ENCODE measurements around the gene KRT75.

Gene KRT75

GRCh38 chr12:52439845-52440244, 5.7 kb upstream of the KRT75 start:
- no peak for DNase-seq (ENCODE audit: low spot score)

- DNase-seq (ENCODE audit: low spot score), result no peak
Measured at GRCh38 chr12:52439420-52439819, 5.2 kb upstream of the KRT75 start.

- DNase-seq (ENCODE audit: low spot score), result no peak
Measured at GRCh38 chr12:52438305-52439301, 4.4 kb upstream of the KRT75 start.

GRCh38 chr12:52437508-52437907, 3.3 kb upstream of the KRT75 start:
- DNase-seq (ENCODE audit: low spot score), result no peak

GRCh38 chr12:52436828-52437474, 2.8 kb upstream of the KRT75 start:
- DNase-seq (ENCODE audit: low spot score), result no peak

DNA sequence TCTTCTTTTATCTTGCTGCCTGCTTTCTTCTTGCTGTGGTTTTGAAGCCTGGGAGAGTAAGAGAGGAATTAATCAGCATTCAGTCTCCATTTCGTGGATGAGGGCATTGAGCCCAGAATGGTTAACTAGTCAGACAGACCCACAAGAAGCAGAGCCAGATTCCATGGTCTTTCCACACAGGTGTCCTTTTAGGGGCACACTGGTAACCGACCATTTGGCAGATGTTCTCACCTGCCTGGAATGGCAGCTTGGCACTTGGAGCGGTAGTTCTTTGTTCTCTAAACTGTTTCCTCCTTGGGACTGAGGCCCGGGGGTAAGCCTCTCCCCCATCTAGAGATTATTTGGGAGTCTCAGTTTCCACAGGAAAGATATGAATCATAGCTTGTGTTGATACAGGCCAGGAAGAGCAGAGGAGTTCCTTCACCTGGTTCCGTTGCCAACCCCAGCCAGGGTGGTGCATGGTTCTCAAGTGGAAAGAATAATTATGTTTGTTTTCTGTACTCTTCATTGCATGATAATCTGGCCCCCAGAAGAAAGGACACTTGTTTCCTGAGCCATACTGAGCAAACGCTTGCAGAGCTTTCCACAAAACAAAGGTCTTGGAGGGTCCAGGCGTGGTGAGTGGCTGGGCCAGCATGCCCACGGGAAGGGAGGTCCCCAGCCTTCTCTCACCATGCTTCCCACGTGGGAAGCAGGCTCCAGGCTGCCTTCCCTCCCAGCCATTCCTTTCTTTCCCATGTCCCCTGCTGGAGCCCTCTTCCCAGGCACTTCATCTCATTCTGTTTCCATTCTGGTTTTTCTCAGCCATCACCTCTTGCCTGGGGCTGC, 2.0 kb upstream of the KRT75 start:
- DNase-seq (ENCODE audit: low spot score), result no peak

- DNase-seq (ENCODE audit: low spot score), result no peak
Measured at GRCh38 chr12:52435659-52435999, 1.5 kb upstream of the KRT75 start.

GRCh38 chr12:52434760-52435530, 774 bp upstream of the KRT75 start:
- no peak for DNase-seq (ENCODE audit: low spot score)

- no peak for DNase-seq (ENCODE audit: low spot score)
Measured at GRCh38 chr12:52433501-52434080, 580 bp downstream of the KRT75 start.

- DNase-seq (ENCODE audit: low spot score), result no peak
Measured at GRCh38 chr12:52432559-52433207, 1.5 kb downstream of the KRT75 start.

GRCh38 chr12:52428121-52428520, 6.0 kb downstream of the KRT75 start:
- DNase-seq (ENCODE audit: low spot score), result no peak

DNA sequence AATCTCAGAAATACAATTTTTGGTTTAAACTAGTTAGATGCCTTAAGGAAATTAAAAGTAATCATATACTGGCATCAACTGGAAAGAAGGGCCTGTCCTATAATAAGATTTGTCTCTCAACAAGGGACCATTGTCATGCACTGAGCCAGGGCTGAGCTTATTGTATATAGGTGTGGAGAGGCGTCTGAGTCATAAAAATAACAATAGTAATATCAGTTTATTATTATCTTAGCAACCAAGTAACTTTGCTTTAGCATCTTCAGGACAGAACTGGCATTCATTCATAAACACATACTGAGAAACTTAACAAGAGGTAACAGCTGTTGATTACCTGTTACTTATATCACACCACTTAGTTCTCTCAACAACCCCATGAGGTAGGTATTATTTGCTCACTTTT, 7.1 kb downstream of the KRT75 start:
- DNase-seq (ENCODE audit: low spot score), result no peak

- no peak for DNase-seq (ENCODE audit: low spot score)
Measured at GRCh38 chr12:52426034-52426433, 8.1 kb downstream of the KRT75 start.

DNA sequence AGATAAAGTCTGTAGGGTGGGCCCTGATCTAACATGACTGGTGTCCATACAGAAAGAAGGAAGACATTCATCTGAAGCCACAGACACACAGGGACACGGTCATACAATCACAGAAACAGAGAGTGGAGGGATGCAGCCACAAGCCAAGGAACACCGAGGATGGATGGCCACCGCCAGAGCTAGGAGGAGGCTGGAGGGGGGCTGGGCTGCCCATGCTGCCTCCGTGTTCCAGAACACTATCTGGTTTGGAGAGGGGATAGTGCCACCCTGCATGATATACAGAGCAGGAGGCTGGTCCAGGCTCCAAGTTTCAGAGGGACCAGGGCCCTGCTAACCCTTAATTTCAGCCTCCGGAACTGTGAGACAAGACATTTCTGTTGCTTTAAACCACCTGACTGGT, 8.7 kb downstream of the KRT75 start:
- no peak for DNase-seq (ENCODE audit: low spot score)

GRCh38 chr12:52423661-52424500, 10.3 kb downstream of the KRT75 start:
- no peak for DNase-seq (ENCODE audit: low spot score)

DNA sequence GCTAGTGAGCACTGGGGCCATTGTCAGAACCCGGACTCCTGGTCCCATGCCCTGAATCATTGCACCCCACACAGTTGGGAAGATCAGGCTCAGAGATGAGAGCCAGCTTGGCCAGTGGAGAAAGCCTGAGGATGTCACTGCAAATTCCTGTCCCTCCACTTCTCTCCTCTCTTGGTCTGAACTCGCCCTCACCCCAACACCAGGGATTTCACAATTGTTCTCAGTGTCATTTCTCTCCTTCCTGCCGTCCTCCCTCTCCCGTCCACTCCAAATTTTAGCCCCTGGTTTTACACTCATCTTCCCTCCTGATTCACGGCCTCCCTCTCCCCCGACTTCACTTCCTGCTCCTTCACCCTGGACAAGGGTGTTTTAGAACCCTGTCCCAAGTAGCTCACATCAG, 11.1 kb downstream of the KRT75 start:
- no peak for DNase-seq (ENCODE audit: low spot score)

- no peak for DNase-seq (ENCODE audit: low spot score)
Measured at GRCh38 chr12:52419656-52420055, 14.5 kb downstream of the KRT75 start.

GRCh38 chr12:52418576-52419110, 15.5 kb downstream of the KRT75 start:
- no peak for DNase-seq (ENCODE audit: low spot score)

- no peak for DNase-seq (ENCODE audit: low spot score)
Measured at GRCh38 chr12:52417740-52418139, 16.4 kb downstream of the KRT75 start.

GRCh38 chr12:52416795-52417194, 17.4 kb downstream of the KRT75 start:
- DNase-seq (ENCODE audit: low spot score), result no peak

All from globus pallidus (tissue), 1 donor.